IMR-90 (cell line): ENCODE results near the gene MMS19. TPM values are rescaled to one million over a fixed set of nuclear protein-coding genes. Genes with fewer than 3 reads are reported as not detected.
A peak's percentile ranks its signal among the peaks of the same experiment; 100 is the strongest.

Experiments used
- ATAC-seq: fragments of 200-7000 bp; cut with Tn5 transposase; 2 replicates; pipeline ENCODE4 v1.9.1; 2020; ENCODE audit warnings: low read depth, mild to moderate bottlenecking, moderate library complexity
- BruUV-seq: library from RNA; stranded (reverse); fragments of 400-500 nt; replicated peaks from 2 replicates; lab custom pipeline; 2021; lab: Mats Ljungman, UMichigan
- CTCF ChIA-PET: fragments of 300-600 bp; formaldehyde crosslinking; extraction: SDS; loops from one replicate; lab custom pipeline; 2021; ENCODE audit warnings: antibody characterized with exemption; lab: Yijun Ruan, JAX
- POLR2A ChIA-PET: fragments of 300-600 bp; sonication (Branson Sonifier 250); formaldehyde crosslinking; loops from one replicate; lab custom pipeline; 2022; ENCODE audit warnings: antibody characterized with exemption; ENCODE audit not compliant: unreplicated experiment; lab: Charles Lee
- DNase-seq: peaks from one replicate; pipeline ENCODE4 v3.0.0; 2013
- H2AFZ ChIP-seq: replicated peaks from 2 replicates; pipeline ENCODE3; 2013; ENCODE audit warnings: low read length, mild to moderate bottlenecking; ENCODE audit not compliant: poor library complexity
- H2AK5ac ChIP-seq: 2 replicates; pipeline ENCODE4 v1.6.1; 2013; ENCODE audit warnings: low read depth, low read length, inconsistent platforms
- H2AK9ac ChIP-seq: replicated peaks from 2 replicates; pipeline ENCODE3; 2013; ENCODE audit warnings: mild to moderate bottlenecking, low read depth, low read length, moderate library complexity; ENCODE audit not compliant: poor library complexity
- H2BK120ac ChIP-seq: 2 replicates; pipeline ENCODE4 v1.6.1; 2013; ENCODE audit warnings: low read depth, low read length, inconsistent platforms
- H2BK15ac ChIP-seq: 3 replicates; pipeline ENCODE4 v1.6.1; 2013; ENCODE audit warnings: low read depth, low read length, inconsistent platforms
- H2BK20ac ChIP-seq: 2 replicates; pipeline ENCODE4 v1.6.1; 2013; ENCODE audit warnings: low read depth, mild to moderate bottlenecking, inconsistent platforms, low read length, moderate library complexity
- H2BK5ac ChIP-seq: 2 replicates; pipeline ENCODE4 v1.6.1; 2013; ENCODE audit warnings: mild to moderate bottlenecking, low read depth, low read length, inconsistent platforms; ENCODE audit not compliant: poor library complexity, severe bottlenecking
- H3K14ac ChIP-seq: replicated peaks from 2 replicates; pipeline ENCODE4 v1.6.1; 2013; ENCODE audit warnings: low read depth, low read length, inconsistent platforms
- H3K18ac ChIP-seq: 2 replicates; pipeline ENCODE4 v1.6.1; 2013; ENCODE audit warnings: low read depth, low read length, control low read depth
- H3K23ac ChIP-seq: 2 replicates; pipeline ENCODE4 v1.6.1; 2013; ENCODE audit warnings: low read depth, low read length, inconsistent platforms
- H3K27ac ChIP-seq: 2 replicates; pipeline ENCODE4 v1.5.1; 2013; ENCODE audit warnings: mild to moderate bottlenecking, control low read depth, low read length; ENCODE audit not compliant: insufficient read depth
- H3K27me3 ChIP-seq: 2 replicates; pipeline ENCODE4 v1.6.1; 2013; ENCODE audit warnings: low read length; ENCODE audit not compliant: control insufficient read depth, insufficient read depth
- H3K36me3 ChIP-seq: 2 replicates; pipeline ENCODE4 v1.6.1; 2013; ENCODE audit warnings: low read length, mixed read lengths; ENCODE audit not compliant: control insufficient read depth, insufficient read depth
- H3K4ac ChIP-seq: 2 replicates; pipeline ENCODE4 v1.6.1; 2013; ENCODE audit warnings: low read depth, low read length, inconsistent platforms
- H3K4me1 ChIP-seq: 2 replicates; pipeline ENCODE4 v1.6.1; 2013; ENCODE audit warnings: low read length, mixed read lengths; ENCODE audit not compliant: control insufficient read depth, insufficient read depth
- H3K4me2 ChIP-seq: 2 replicates; pipeline ENCODE4 v1.6.1; 2013; ENCODE audit warnings: low read depth, mild to moderate bottlenecking, control low read depth, low read length, moderate library complexity
- H3K4me3 ChIP-seq: 2 replicates; pipeline ENCODE4 v1.5.1; 2013; ENCODE audit warnings: low read depth, mild to moderate bottlenecking, control low read depth, low read length, moderate library complexity; ENCODE audit not compliant: insufficient read depth
- H3K56ac ChIP-seq: 2 replicates; pipeline ENCODE4 v1.6.1; 2013; ENCODE audit warnings: low read length, inconsistent platforms; ENCODE audit not compliant: insufficient read depth; ENCODE audit errors: extremely low read depth
- H3K79me1 ChIP-seq, 2 experiments: 2 replicates each; pipeline ENCODE4 v1.6.1; 2013; ENCODE audit warnings: low read length in 2 of 2, inconsistent platforms in 1 of 2, low read depth in 1 of 2
- H3K9ac ChIP-seq: 2 replicates; pipeline ENCODE4 v1.6.1; 2013; ENCODE audit warnings: low read depth, low read length, control low read depth
- H3K9me1 ChIP-seq: 2 replicates; pipeline ENCODE4 v1.6.1; 2013; ENCODE audit warnings: low read length, inconsistent platforms; ENCODE audit not compliant: insufficient read depth
- H3K9me3 ChIP-seq: 2 replicates; pipeline ENCODE4 v1.6.1; 2013; ENCODE audit warnings: low read length; ENCODE audit not compliant: control insufficient read depth, insufficient read depth
- H4K20me1 ChIP-seq: 2 replicates; pipeline ENCODE4 v1.6.1; 2013; ENCODE audit warnings: low read length, inconsistent platforms; ENCODE audit not compliant: insufficient read depth
- H4K5ac ChIP-seq: 2 replicates; pipeline ENCODE4 v1.6.1; 2013; ENCODE audit warnings: mild to moderate bottlenecking, low read depth, low read length, control low read depth
- H4K8ac ChIP-seq, 2 experiments: 2 replicates each; pipeline ENCODE4 v1.6.1; 2013; ENCODE audit warnings: low read depth in 2 of 2, low read length in 2 of 2, control low read depth in 1 of 2, inconsistent platforms in 1 of 2
- H4K91ac ChIP-seq: 2 replicates; pipeline ENCODE4 v1.6.1; 2013; ENCODE audit warnings: low read depth, low read length, inconsistent platforms; ENCODE audit not compliant: insufficient read depth
- FOS ChIP-seq: fragments of 150-350 bp; IDR thresholded peaks from 2 replicates; pipeline ENCODE4 v1.6.1; 2016; ENCODE audit warnings: low read depth, low read length
- SMC3 ChIP-seq: fragments of 150-350 bp; IDR thresholded peaks from 2 replicates; pipeline ENCODE4 v1.6.1; 2016; ENCODE audit warnings: low read depth, mild to moderate bottlenecking, antibody characterized with exemption, low read length, moderate library complexity
- WGBS, 2 experiments: methylation state at CpG; one replicate each; pipeline versions ENCODE4 v1.1.5 to v1.1.7; 2013; ENCODE audit warnings: missing lambda C conversion rate in 2 of 2; ENCODE audit not compliant: insufficient read length in 1 of 2; ENCODE audit errors: extremely low coverage in 2 of 2; 5-methylcytosine and 5-hydroxymethylcytosine counted together
- dilution Hi-C: fragments of 300-500 bp; cut with HindIII; formaldehyde crosslinking; loops from one replicate; pipeline ENCODE4 v1.14.3; 2018; ENCODE audit warnings: low sequenced_read_pairs; ENCODE audit not compliant: unreplicated experiment
- in situ Hi-C: fragments of 300-500 bp; cut with MboI; formaldehyde crosslinking; loops from 3 replicates; pipeline ENCODE4 v1.14.3; 2019; ENCODE audit warnings: low sequenced_read_pairs, inconsistent platforms, mixed read lengths
- intact Hi-C: fragments of 100-400 bp; cut with micrococcal nuclease; formaldehyde crosslinking; loops from 2 replicates; pipeline ENCODE4 v1.10.0; 2022
- polyA plus RNA-seq, 3 experiments: library from polyadenylated mRNA; depleted of rRNA; stranded (reverse); fragments of >200 nt; gene quantifications; 2 replicates each; pipeline ENCODE4 v1.2.3, GENCODE V29; 2012; ENCODE audit warnings: low replicate concordance in 1 of 3
- total RNA-seq: library from RNA; depleted of rRNA; stranded (reverse); fragments of >200 nt; gene quantifications from 2 replicates; pipeline ENCODE4 v1.2.3, GENCODE V29; 2012

MMS19 gene
- total and polyA plus RNA-seq, 2 of the 4 experiments (the other 2 are of a cell fraction): 70.1 to 72.7 TPM

DNA sequence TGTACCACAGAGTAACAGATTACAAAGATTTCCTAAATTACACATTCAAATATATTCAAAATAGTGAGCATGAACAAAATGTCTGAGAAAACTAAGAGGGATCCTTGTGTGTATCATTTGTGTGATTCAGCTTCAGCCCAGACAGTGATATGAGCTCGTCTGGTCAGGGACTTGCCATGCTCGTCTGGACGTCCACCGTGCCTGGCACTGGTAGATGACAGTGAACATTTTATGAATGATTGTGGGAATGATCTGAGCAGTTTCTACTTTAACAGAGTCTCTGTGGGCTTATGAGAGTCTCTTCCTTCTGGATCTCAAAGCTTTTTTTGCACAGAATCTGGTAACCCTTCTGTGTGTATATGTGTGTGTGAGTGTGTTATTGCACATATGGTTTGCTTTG lies 40.2 kb upstream of the MMS19 start:
- H3K27ac ChIP-seq: peak overlapping the region; percentile 16
- peak overlapping the region in 1 of 2 experiments; percentile 16; a peak in 3 of 4 replicates for H4K8ac ChIP-seq
- H2AK5ac ChIP-seq: peak overlapping the region; percentile 68; the same call in 1 of the 2 replicates
- CTCF ChIA-PET: interaction anchor here (0.6 kb wide), 1 partner anchor 103 kb away, joined by 3 read pairs; no protein-coding TSS in a partner anchor
- in situ Hi-C loops (no loop called here), dilution Hi-C loops (no loop called here), intact Hi-C loops (no loop called here)
- H3K14ac ChIP-seq: peak overlapping the region; percentile 91
- no peak overlapping the region for H2AFZ ChIP-seq
- H2AK9ac ChIP-seq: peak overlapping the region; percentile 26
- no peak overlapping the region for H3K9ac ChIP-seq
- H3K4me2 ChIP-seq: peak overlapping the region; percentile 12; the same call in 1 of the 2 replicates
- H3K18ac ChIP-seq: 0 out of 2 replicates have a peak overlapping the region, but pooled peaks have one; percentile 0
- H3K9me3 ChIP-seq: no peaks in the 10 kb centered on the region
- H3K4me1 ChIP-seq: peaks cover 36% of the 10 kb centered on the region
- no peak overlapping the region for H2BK15ac ChIP-seq
- H3K9me1 ChIP-seq: peaks cover 29% of the 10 kb centered on the region
- TF ChIP-seq SMC3 (no peak), FOS (peak; percentile 39; the same call in 1 of the 2 replicates)
- 0 out of 2 replicates have a peak overlapping the region, but pooled peaks have one; percentile 11 for H3K23ac ChIP-seq
- BruUV-seq: no TSS peak
- peak overlapping the region; percentile 48 for H2BK20ac ChIP-seq
- H3K79me1 ChIP-seq: peaks cover 13 to 73% of the 10 kb centered on the region in 2 experiments
- peak overlapping the region; percentile 22; the same call in 1 of the 2 replicates for H3K56ac ChIP-seq
- no peak overlapping the region; the same call in 1 of the 2 replicates for H4K5ac ChIP-seq
- POLR2A ChIA-PET: no interaction called here
- peak overlapping the region; percentile 75 for H2BK5ac ChIP-seq
- 0 out of 2 replicates have a peak overlapping the region, but pooled peaks have one; percentile 75 for H4K91ac ChIP-seq
- H3K4ac ChIP-seq: peak overlapping the region; percentile 23
- WGBS, 2 experiments: 12% methylated on average over 4 of the region's 4 CpGs; no CpG with 5 or more reads in 1 of the 2 experiments
- H4K20me1 ChIP-seq: peaks cover 7% of the 10 kb centered on the region
- no peaks in the 10 kb centered on the region for H3K36me3 ChIP-seq
- DNase-seq (peak; percentile 60), ATAC-seq (no peak)
- H3K4me3 ChIP-seq: no peak overlapping the region
- H2BK120ac ChIP-seq: peak overlapping the region; percentile 81
- H3K27me3 ChIP-seq: no peaks in the 10 kb centered on the region
